ENCODE results near the gene RASSF10.

GRCh38 chr11:12981676-12982522 lies 27.2 kb upstream of the RASSF10 start:
- TF ChIP-seq CTCF (IDR thresholded peaks at IDR 0.05; ENCODE audit: insufficient read depth, low read depth, low read length) = no peak
- no peak for TF ChIP-seq EZH2 (IDR thresholded peaks at IDR 0.05; ENCODE audit: insufficient read depth, low read length)
